OCI-LY7 (cell line): Measurements from ENCODE around the gene GATA5. TPM values are rescaled to one million over a fixed set of nuclear protein-coding genes. Genes with fewer than 3 reads are reported as not detected.

Source experiments
- BruUV-seq: library from RNA; stranded (reverse); fragments of 400-500 nt; replicated peaks from 2 replicates; lab custom pipeline; 2021; lab: Mats Ljungman, UMichigan
- CTCF ChIA-PET: fragments of 300-600 bp; sonication (Branson Sonifier 250); formaldehyde crosslinking; loops from one replicate; lab custom pipeline; 2022; ENCODE audit warnings: antibody characterized with exemption; ENCODE audit not compliant: unreplicated experiment; lab: Charles Lee
- POLR2A ChIA-PET: fragments of 300-600 bp; sonication (Branson Sonifier 250); formaldehyde crosslinking; loops from one replicate; lab custom pipeline; 2022; ENCODE audit warnings: antibody characterized with exemption; lab: Charles Lee
- DNase-seq: peaks from one replicate; pipeline ENCODE4 v3.0.0-alpha.2; 2015; ENCODE audit warnings: low spot score
- H2AFZ ChIP-seq: fragments of 200-600 bp; sonication (generic), shearing (Covaris generic); 2 replicates; pipeline ENCODE4 v1.6.1; 2014; ENCODE audit warnings: mild to moderate bottlenecking, antibody characterized with exemption, low read length, moderate library complexity
- H3K27ac ChIP-seq: fragments of 200-600 bp; sonication (generic); 2 replicates; pipeline ENCODE4 v1.5.1; 2014; ENCODE audit warnings: mixed run types, low read depth, mild to moderate bottlenecking, moderate library complexity, low read length, inconsistent platforms; ENCODE audit not compliant: poor library complexity, severe bottlenecking
- H3K36me3 ChIP-seq: fragments of 200-600 bp; sonication (generic); 2 replicates; pipeline ENCODE4 v1.6.1; 2014; ENCODE audit warnings: mild to moderate bottlenecking, antibody characterized with exemption, low read length, moderate library complexity, mixed read lengths; ENCODE audit not compliant: insufficient read depth
- H3K4me1 ChIP-seq: fragments of 200-600 bp; sonication (generic); 2 replicates; pipeline ENCODE4 v1.5.1; 2014; ENCODE audit warnings: mild to moderate bottlenecking, low read length; ENCODE audit not compliant: insufficient read depth, poor library complexity, severe bottlenecking
- H3K4me2 ChIP-seq: fragments of 200-600 bp; sonication (generic); 2 replicates; pipeline ENCODE4 v1.6.1; 2014; ENCODE audit warnings: mild to moderate bottlenecking, low read length
- H3K4me3 ChIP-seq: fragments of 200-600 bp; sonication (generic); 2 replicates; pipeline ENCODE4 v1.5.1; 2014; ENCODE audit warnings: mild to moderate bottlenecking, low read depth, low read length; ENCODE audit not compliant: poor library complexity, severe bottlenecking
- H3K79me2 ChIP-seq: fragments of 200-600 bp; sonication (generic); 2 replicates; pipeline ENCODE4 v1.6.1; 2016; ENCODE audit warnings: low read depth, mild to moderate bottlenecking, low read length, moderate library complexity, mixed read lengths; ENCODE audit not compliant: insufficient read depth
- H3K9me2 ChIP-seq: fragments of 200-600 bp; sonication (generic); 2 replicates; pipeline ENCODE4 v1.6.1; 2016; ENCODE audit warnings: mild to moderate bottlenecking, low read length, mixed read lengths; ENCODE audit not compliant: insufficient read depth
- H3K9me3 ChIP-seq: fragments of 200-600 bp; sonication (generic); 2 replicates; pipeline ENCODE4 v1.6.1; 2014; ENCODE audit warnings: mild to moderate bottlenecking, mixed run types, low read length, mixed read lengths
- H4K20me1 ChIP-seq: fragments of 200-600 bp; sonication (generic); 2 replicates; pipeline ENCODE4 v1.6.1; 2014; ENCODE audit warnings: mild to moderate bottlenecking, antibody characterized with exemption, low read length, moderate library complexity, mixed read lengths; ENCODE audit not compliant: insufficient read depth
- CTCF ChIP-seq: fragments of 200-600 bp; sonication (generic); conservative IDR thresholded peaks from 2 replicates; pipeline ENCODE4 v1.5.1; 2014; ENCODE audit warnings: mild to moderate bottlenecking, antibody characterized with exemption, low read length, moderate library complexity, mixed read lengths
- EZH2phosphoT487 ChIP-seq: fragments of 200-600 bp; sonication (generic); IDR thresholded peaks from 2 replicates; pipeline ENCODE4 v1.6.1; 2018; ENCODE audit warnings: low read depth, borderline replicate concordance, mild to moderate bottlenecking, mixed run types, antibody characterized with exemption, low read length, moderate library complexity, mixed read lengths
- intact Hi-C: fragments of 100-400 bp; cut with micrococcal nuclease; formaldehyde crosslinking; loops from one replicate; pipeline ENCODE4 v1.10.0; 2022; ENCODE audit not compliant: unreplicated experiment
- total RNA-seq, 2 experiments: library from RNA; depleted of rRNA in 1 of 2; stranded (reverse); fragments of >200 nt in 1 of 2; shearing (Covaris generic) in 1 of 2; gene quantifications; 2 replicates each; pipeline ENCODE4 v1.2.3, GENCODE V29; 2014 to 2022

Gene GATA5
- total RNA-seq, 2 experiments from 2014 or later, result not detected

DNA sequence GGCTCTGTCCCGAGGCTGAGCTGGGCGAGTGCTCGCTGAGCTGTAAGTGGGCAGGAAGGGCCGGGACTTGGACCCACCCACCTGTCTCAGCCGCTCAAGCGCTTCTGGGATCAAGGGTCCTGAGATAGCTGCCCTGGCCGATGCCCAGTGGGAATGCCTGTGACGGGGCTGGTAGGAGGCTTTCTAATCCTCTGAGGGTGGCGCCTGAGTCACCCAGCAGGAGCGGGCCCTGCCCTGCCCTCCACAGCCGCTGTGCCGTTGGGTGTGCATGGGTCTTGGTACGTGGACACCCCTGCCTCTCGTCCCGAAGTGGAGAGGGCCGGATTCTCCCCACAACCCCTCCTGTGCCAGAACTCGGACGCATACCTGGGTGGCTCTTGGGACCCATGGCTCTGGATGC is 43.1 kb upstream of the GATA5 start:
- H3K36me3 ChIP-seq, result no peaks in the 10 kb centered on the region
- H3K27ac ChIP-seq, result no peak overlapping the region
- no peaks in the 10 kb centered on the region for H3K9me3 ChIP-seq
- H3K4me2 ChIP-seq, result no peak overlapping the region
- POLR2A ChIA-PET, result no interaction called here
- intact Hi-C loops, result no loop called here
- no peak for DNase-seq
- no peak overlapping the region for H2AFZ ChIP-seq
- CTCF ChIA-PET, result no interaction called here
- no peaks in the 10 kb centered on the region for H3K79me2 ChIP-seq
- H4K20me1 ChIP-seq, result no peaks in the 10 kb centered on the region
- TF ChIP-seq CTCF (no peak), EZH2phosphoT487 (no peak)
- no peaks in the 10 kb centered on the region for H3K9me2 ChIP-seq
- H3K4me3 ChIP-seq, result no peak overlapping the region
- no TSS peak for BruUV-seq
- no peaks in the 10 kb centered on the region for H3K4me1 ChIP-seq

GRCh38 chr20:62517901-62518610 is 42.3 kb upstream of the GATA5 start:
- no peak for DNase-seq
- Histone ChIP-seq H3K9me2 (no peaks in the 10 kb centered on the region), H3K4me3 (no peak overlapping the region), H3K4me2 (no peak overlapping the region), H2AFZ (no peak overlapping the region), H3K27ac (no peak overlapping the region), H3K9me3 (no peaks in the 10 kb centered on the region), H3K36me3 (no peaks in the 10 kb centered on the region), H4K20me1 (no peaks in the 10 kb centered on the region), H3K79me2 (no peaks in the 10 kb centered on the region), H3K4me1 (no peaks in the 10 kb centered on the region)
- TF ChIP-seq CTCF (no peak), EZH2phosphoT487 (no peak)
- no TSS peak for BruUV-seq
- ChIA-PET POLR2A (no interaction called here), CTCF (no interaction called here)
- intact Hi-C loops, result no loop called here

DNA sequence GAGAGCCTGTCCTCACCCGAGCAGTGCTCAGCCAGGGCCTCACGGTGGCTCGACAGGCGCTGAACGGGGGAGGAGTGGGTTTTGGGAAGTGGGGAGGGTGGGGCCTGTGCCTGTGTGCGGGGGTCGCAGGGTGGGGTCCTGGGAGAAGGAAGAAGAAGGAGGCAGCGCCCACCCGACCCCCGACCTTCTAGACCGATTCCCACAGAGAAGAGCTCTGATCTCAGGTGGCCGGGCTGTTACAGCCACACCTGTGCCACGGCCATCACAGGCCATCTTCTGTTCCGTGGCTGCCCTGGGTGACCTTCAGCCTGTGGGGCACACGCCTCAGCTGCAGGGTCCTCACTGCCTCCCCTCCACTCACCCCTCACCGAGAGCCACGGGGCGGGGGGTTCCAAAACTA is 41.4 kb upstream of the GATA5 start:
- ChIA-PET CTCF (no interaction called here), POLR2A (no interaction called here)
- Histone ChIP-seq H3K79me2 (no peaks in the 10 kb centered on the region), H3K4me3 (no peak overlapping the region), H2AFZ (no peak overlapping the region), H3K4me1 (no peaks in the 10 kb centered on the region), H3K9me2 (no peaks in the 10 kb centered on the region), H3K4me2 (no peak overlapping the region), H3K9me3 (no peaks in the 10 kb centered on the region), H3K27ac (no peak overlapping the region), H4K20me1 (no peaks in the 10 kb centered on the region), H3K36me3 (no peaks in the 10 kb centered on the region)
- no peak for TF ChIP-seq CTCF
- TF ChIP-seq EZH2phosphoT487, result no peak
- DNase-seq, result no peak
- no TSS peak for BruUV-seq
- intact Hi-C loops, result no loop called here
